IMR-90 (cell line): ENCODE measurements around the gene PDE4DIP. TPM values are rescaled to one million over a fixed set of nuclear protein-coding genes. Genes with fewer than 3 reads are reported as not detected.
"Not testable (repeated sequence)": the region's sequence is repeated elsewhere in the genome, so short reads cannot be mapped to it uniquely, and the experiment has no call there.

Experiments used
- ATAC-seq: fragments of 200-7000 bp; cut with Tn5 transposase; 2 replicates; pipeline ENCODE4 v1.9.1; 2020; ENCODE audit warnings: low read depth, mild to moderate bottlenecking, moderate library complexity
- BruUV-seq: library from RNA; stranded (reverse); fragments of 400-500 nt; replicated peaks from 2 replicates; lab custom pipeline; 2021; lab: Mats Ljungman, UMichigan
- CTCF ChIA-PET: fragments of 300-600 bp; formaldehyde crosslinking; extraction: SDS; loops from one replicate; lab custom pipeline; 2021; ENCODE audit warnings: antibody characterized with exemption; lab: Yijun Ruan, JAX
- POLR2A ChIA-PET: fragments of 300-600 bp; sonication (Branson Sonifier 250); formaldehyde crosslinking; loops from one replicate; lab custom pipeline; 2022; ENCODE audit warnings: antibody characterized with exemption; ENCODE audit not compliant: unreplicated experiment; lab: Charles Lee
- DNase-seq: peaks from one replicate; pipeline ENCODE4 v3.0.0; 2013
- H2AFZ ChIP-seq: replicated peaks from 2 replicates; pipeline ENCODE3; 2013; ENCODE audit warnings: low read length, mild to moderate bottlenecking; ENCODE audit not compliant: poor library complexity
- H2AK5ac ChIP-seq: 2 replicates; pipeline ENCODE4 v1.6.1; 2013; ENCODE audit warnings: low read depth, low read length, inconsistent platforms
- H2AK9ac ChIP-seq: replicated peaks from 2 replicates; pipeline ENCODE3; 2013; ENCODE audit warnings: mild to moderate bottlenecking, low read depth, low read length, moderate library complexity; ENCODE audit not compliant: poor library complexity
- H2BK120ac ChIP-seq: 2 replicates; pipeline ENCODE4 v1.6.1; 2013; ENCODE audit warnings: low read depth, low read length, inconsistent platforms
- H2BK15ac ChIP-seq: 3 replicates; pipeline ENCODE4 v1.6.1; 2013; ENCODE audit warnings: low read depth, low read length, inconsistent platforms
- H2BK20ac ChIP-seq: 2 replicates; pipeline ENCODE4 v1.6.1; 2013; ENCODE audit warnings: low read depth, mild to moderate bottlenecking, inconsistent platforms, low read length, moderate library complexity
- H2BK5ac ChIP-seq: 2 replicates; pipeline ENCODE4 v1.6.1; 2013; ENCODE audit warnings: mild to moderate bottlenecking, low read depth, low read length, inconsistent platforms; ENCODE audit not compliant: poor library complexity, severe bottlenecking
- H3K14ac ChIP-seq: replicated peaks from 2 replicates; pipeline ENCODE4 v1.6.1; 2013; ENCODE audit warnings: low read depth, low read length, inconsistent platforms
- H3K18ac ChIP-seq: 2 replicates; pipeline ENCODE4 v1.6.1; 2013; ENCODE audit warnings: low read depth, low read length, control low read depth
- H3K23ac ChIP-seq: 2 replicates; pipeline ENCODE4 v1.6.1; 2013; ENCODE audit warnings: low read depth, low read length, inconsistent platforms
- H3K27ac ChIP-seq: 2 replicates; pipeline ENCODE4 v1.5.1; 2013; ENCODE audit warnings: mild to moderate bottlenecking, control low read depth, low read length; ENCODE audit not compliant: insufficient read depth
- H3K27me3 ChIP-seq: 2 replicates; pipeline ENCODE4 v1.6.1; 2013; ENCODE audit warnings: low read length; ENCODE audit not compliant: control insufficient read depth, insufficient read depth
- H3K36me3 ChIP-seq: 2 replicates; pipeline ENCODE4 v1.6.1; 2013; ENCODE audit warnings: low read length, mixed read lengths; ENCODE audit not compliant: control insufficient read depth, insufficient read depth
- H3K4ac ChIP-seq: 2 replicates; pipeline ENCODE4 v1.6.1; 2013; ENCODE audit warnings: low read depth, low read length, inconsistent platforms
- H3K4me1 ChIP-seq: 2 replicates; pipeline ENCODE4 v1.6.1; 2013; ENCODE audit warnings: low read length, mixed read lengths; ENCODE audit not compliant: control insufficient read depth, insufficient read depth
- H3K4me2 ChIP-seq: 2 replicates; pipeline ENCODE4 v1.6.1; 2013; ENCODE audit warnings: low read depth, mild to moderate bottlenecking, control low read depth, low read length, moderate library complexity
- H3K4me3 ChIP-seq: 2 replicates; pipeline ENCODE4 v1.5.1; 2013; ENCODE audit warnings: low read depth, mild to moderate bottlenecking, control low read depth, low read length, moderate library complexity; ENCODE audit not compliant: insufficient read depth
- H3K56ac ChIP-seq: 2 replicates; pipeline ENCODE4 v1.6.1; 2013; ENCODE audit warnings: low read length, inconsistent platforms; ENCODE audit not compliant: insufficient read depth; ENCODE audit errors: extremely low read depth
- H3K79me1 ChIP-seq, 2 experiments: 2 replicates each; pipeline ENCODE4 v1.6.1; 2013; ENCODE audit warnings: low read length in 2 of 2, inconsistent platforms in 1 of 2, low read depth in 1 of 2
- H3K9ac ChIP-seq: 2 replicates; pipeline ENCODE4 v1.6.1; 2013; ENCODE audit warnings: low read depth, low read length, control low read depth
- H3K9me1 ChIP-seq: 2 replicates; pipeline ENCODE4 v1.6.1; 2013; ENCODE audit warnings: low read length, inconsistent platforms; ENCODE audit not compliant: insufficient read depth
- H3K9me3 ChIP-seq: 2 replicates; pipeline ENCODE4 v1.6.1; 2013; ENCODE audit warnings: low read length; ENCODE audit not compliant: control insufficient read depth, insufficient read depth
- H4K20me1 ChIP-seq: 2 replicates; pipeline ENCODE4 v1.6.1; 2013; ENCODE audit warnings: low read length, inconsistent platforms; ENCODE audit not compliant: insufficient read depth
- H4K5ac ChIP-seq: 2 replicates; pipeline ENCODE4 v1.6.1; 2013; ENCODE audit warnings: mild to moderate bottlenecking, low read depth, low read length, control low read depth
- H4K8ac ChIP-seq, 2 experiments: 2 replicates each; pipeline ENCODE4 v1.6.1; 2013; ENCODE audit warnings: low read depth in 2 of 2, low read length in 2 of 2, control low read depth in 1 of 2, inconsistent platforms in 1 of 2
- H4K91ac ChIP-seq: 2 replicates; pipeline ENCODE4 v1.6.1; 2013; ENCODE audit warnings: low read depth, low read length, inconsistent platforms; ENCODE audit not compliant: insufficient read depth
- WGBS, 2 experiments: methylation state at CpG; one replicate each; pipeline versions ENCODE4 v1.1.5 to v1.1.7; 2013; ENCODE audit warnings: missing lambda C conversion rate in 2 of 2; ENCODE audit not compliant: insufficient read length in 1 of 2; ENCODE audit errors: extremely low coverage in 2 of 2; 5-methylcytosine and 5-hydroxymethylcytosine counted together
- dilution Hi-C: fragments of 300-500 bp; cut with HindIII; formaldehyde crosslinking; loops from one replicate; pipeline ENCODE4 v1.14.3; 2018; ENCODE audit warnings: low sequenced_read_pairs; ENCODE audit not compliant: unreplicated experiment
- in situ Hi-C: fragments of 300-500 bp; cut with MboI; formaldehyde crosslinking; loops from 3 replicates; pipeline ENCODE4 v1.14.3; 2019; ENCODE audit warnings: low sequenced_read_pairs, inconsistent platforms, mixed read lengths
- intact Hi-C: fragments of 100-400 bp; cut with micrococcal nuclease; formaldehyde crosslinking; loops from 2 replicates; pipeline ENCODE4 v1.10.0; 2022
- polyA plus RNA-seq, 3 experiments: library from polyadenylated mRNA; depleted of rRNA; stranded (reverse); fragments of >200 nt; gene quantifications; 2 replicates each; pipeline ENCODE4 v1.2.3, GENCODE V29; 2012; ENCODE audit warnings: low replicate concordance in 1 of 3
- total RNA-seq: library from RNA; depleted of rRNA; stranded (reverse); fragments of >200 nt; gene quantifications from 2 replicates; pipeline ENCODE4 v1.2.3, GENCODE V29; 2012

The PDE4DIP gene
- total and polyA plus RNA-seq, 2 of the 4 experiments (the other 2 are of a cell fraction), result 36.7 to 74.4 TPM

DNA sequence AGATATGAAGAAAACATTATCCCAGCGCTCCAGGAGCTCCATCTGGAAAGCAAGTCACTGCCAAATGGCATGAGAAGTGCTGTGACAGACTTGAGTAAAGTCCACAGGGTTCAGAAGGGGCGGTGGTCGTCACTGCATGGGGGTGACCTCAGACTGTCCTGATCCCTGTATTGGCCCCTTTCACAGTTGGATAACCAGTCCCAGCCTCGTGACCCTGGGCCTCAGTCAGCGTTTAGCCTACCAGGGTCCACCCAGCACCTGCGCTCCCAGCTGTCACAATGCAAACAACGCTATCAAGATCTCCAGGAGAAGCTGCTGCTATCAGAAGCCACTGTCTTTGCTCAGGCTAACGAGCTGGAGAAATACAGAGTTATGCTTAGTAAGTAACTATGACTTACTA, 158.4 kb downstream of the PDE4DIP start:
- WGBS, 2 experiments, result no CpG with 5 or more reads among the region's 8 CpGs
- H2BK20ac ChIP-seq, dilution Hi-C loops, H4K20me1 ChIP-seq, H4K8ac ChIP-seq, BruUV-seq, CTCF ChIA-PET, H3K4me1 ChIP-seq, H3K18ac ChIP-seq, POLR2A ChIA-PET, H3K23ac ChIP-seq, H3K9me3 ChIP-seq, H3K4me2 ChIP-seq, H3K36me3 ChIP-seq, ATAC-seq, H4K91ac ChIP-seq, H3K79me1 ChIP-seq, H3K14ac ChIP-seq, H2AFZ ChIP-seq, H3K4ac ChIP-seq, H3K4me3 ChIP-seq, intact Hi-C loops, H3K56ac ChIP-seq, DNase-seq, H2BK15ac ChIP-seq, H3K9ac ChIP-seq, H2BK120ac ChIP-seq, H2AK9ac ChIP-seq, H2AK5ac ChIP-seq, H3K9me1 ChIP-seq, in situ Hi-C loops, H3K27me3 ChIP-seq, H3K27ac ChIP-seq, H4K5ac ChIP-seq, H2BK5ac ChIP-seq: not testable (repeated sequence)

DNA sequence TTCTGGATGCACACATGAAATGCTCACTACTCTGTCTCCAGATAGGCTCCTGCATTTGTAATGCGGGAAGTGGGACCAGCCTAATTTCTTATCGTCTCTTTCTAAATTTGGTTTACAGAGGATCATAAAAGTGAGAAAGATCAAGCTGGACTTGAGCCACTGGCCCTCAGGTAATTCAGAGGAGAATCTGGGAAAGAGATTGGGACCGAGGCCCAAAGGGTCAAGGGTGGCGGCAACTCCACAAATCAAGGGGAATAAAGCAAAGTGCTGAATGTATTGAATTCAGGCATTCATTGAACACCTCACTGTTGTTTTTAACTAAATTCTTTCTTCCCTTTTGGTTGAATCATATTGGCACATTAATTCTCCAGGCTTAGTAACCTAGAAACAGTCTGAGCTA, 164.1 kb downstream of the PDE4DIP start:
- H3K4me3 ChIP-seq, H3K36me3 ChIP-seq, BruUV-seq, H2AK5ac ChIP-seq, H3K27ac ChIP-seq, H2AFZ ChIP-seq, H3K27me3 ChIP-seq, H2BK15ac ChIP-seq, intact Hi-C loops, H3K9ac ChIP-seq, H2AK9ac ChIP-seq, H3K4me2 ChIP-seq, ATAC-seq, H3K4ac ChIP-seq, H4K8ac ChIP-seq, H3K14ac ChIP-seq, in situ Hi-C loops, POLR2A ChIA-PET, H3K4me1 ChIP-seq, CTCF ChIA-PET, DNase-seq, H4K5ac ChIP-seq, H3K79me1 ChIP-seq, H3K9me3 ChIP-seq, H2BK120ac ChIP-seq, H2BK20ac ChIP-seq, H3K18ac ChIP-seq, H3K9me1 ChIP-seq, H4K20me1 ChIP-seq, dilution Hi-C loops, H3K23ac ChIP-seq, H4K91ac ChIP-seq, H2BK5ac ChIP-seq, H3K56ac ChIP-seq: not testable (repeated sequence)
- no CpG with 5 or more reads among the region's 4 CpGs for WGBS, 2 experiments
